HEK293 (cell line): Measurements from ENCODE around the gene CARD8.

Experiments
- CTCF ChIP-seq: fragments of 450-650 bp; formaldehyde crosslinking; IDR thresholded peaks from 2 replicates; pipeline ENCODE4 v1.5.1; 2016; ENCODE audit warnings: missing biosample characterization, missing genetic modification characterization
- GLI4 ChIP-seq: fragments of 450-650 bp; formaldehyde crosslinking; IDR thresholded peaks from 2 replicates; pipeline ENCODE4 v1.5.1; 2016; ENCODE audit warnings: missing biosample characterization, missing genetic modification characterization
- MYNN ChIP-seq: fragments of 450-650 bp; formaldehyde crosslinking; IDR thresholded peaks from 2 replicates; pipeline ENCODE4 v1.5.1; 2016; ENCODE audit warnings: missing biosample characterization, missing genetic modification characterization, borderline replicate concordance
- REST ChIP-seq: fragments of 450-650 bp; formaldehyde crosslinking; IDR thresholded peaks from 2 replicates; pipeline ENCODE4 v1.5.1; 2016; ENCODE audit warnings: missing biosample characterization, missing genetic modification characterization
- WT1 ChIP-seq: fragments of 450-650 bp; formaldehyde crosslinking; IDR thresholded peaks from 2 replicates; pipeline ENCODE4 v1.5.1; 2016; ENCODE audit warnings: missing biosample characterization, missing genetic modification characterization
- YY1 ChIP-seq: fragments of 450-650 bp; formaldehyde crosslinking; IDR thresholded peaks from 2 replicates; pipeline ENCODE4 v1.5.1; 2018; ENCODE audit warnings: missing biosample characterization, missing genetic modification characterization
- ZBTB21 ChIP-seq: fragments of 450-650 bp; formaldehyde crosslinking; IDR thresholded peaks from 2 replicates; pipeline ENCODE4 v1.5.1; 2017; ENCODE audit warnings: missing biosample characterization, missing genetic modification characterization
- ZNF571 ChIP-seq: fragments of 450-650 bp; formaldehyde crosslinking; IDR thresholded peaks from 2 replicates; pipeline ENCODE4 v1.5.0; 2017; ENCODE audit warnings: missing biosample characterization, missing genetic modification characterization
- TF ChIP-seq, protein P1 (sequence below): fragments of 450-650 bp; formaldehyde crosslinking; IDR thresholded peaks from 2 replicates; pipeline ENCODE4; 2016; ENCODE audit warnings: missing biosample characterization, missing genetic modification characterization

GRCh38 chr19:48246101-48246500, 9.6 kb downstream of the CARD8 start:
- no peak for TF ChIP-seq ZNF571 (tag by site-specific recombination)
- TF ChIP-seq CTCF (tag by site-specific recombination), result no peak
- TF ChIP-seq, protein P1, sequence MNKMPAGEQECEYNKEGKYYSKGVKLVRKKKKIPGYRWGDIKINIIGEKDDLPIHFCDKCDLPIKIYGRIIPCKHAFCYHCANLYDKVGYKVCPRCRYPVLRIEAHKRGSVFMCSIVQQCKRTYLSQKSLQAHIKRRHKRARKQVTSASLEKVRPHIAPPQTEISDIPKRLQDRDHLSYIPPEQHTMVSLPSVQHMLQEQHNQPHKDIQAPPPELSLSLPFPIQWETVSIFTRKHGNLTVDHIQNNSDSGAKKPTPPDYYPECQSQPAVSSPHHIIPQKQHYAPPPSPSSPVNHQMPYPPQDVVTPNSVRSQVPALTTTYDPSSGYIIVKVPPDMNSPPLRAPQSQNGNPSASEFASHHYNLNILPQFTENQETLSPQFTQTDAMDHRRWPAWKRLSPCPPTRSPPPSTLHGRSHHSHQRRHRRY (tag by site-specific recombination), result no peak
- no peak for TF ChIP-seq WT1 (tag by site-specific recombination)
- no peak for TF ChIP-seq MYNN (tag by site-specific recombination)
- no peak for TF ChIP-seq GLI4 (tag by site-specific recombination)
- no peak for TF ChIP-seq ZBTB21
- TF ChIP-seq YY1 (tag by site-specific recombination), result no peak
- no peak for TF ChIP-seq REST (tag by site-specific recombination)
